K562 (cell line): ENCODE measurements around the gene SLC30A3. TPM values are rescaled to one million over a fixed set of nuclear protein-coding genes. Genes with fewer than 3 reads are reported as not detected.

Experiments
- CBX8 ChIP-seq: fragments of 200-600 bp; sonication (generic); IDR thresholded peaks from 2 replicates; pipeline ENCODE4 v1.6.1; 2012; ENCODE audit warnings: borderline replicate concordance, mixed run types, low read depth, mild to moderate bottlenecking, moderate library complexity, mixed read lengths, low read length, control low read depth, inconsistent platforms; ENCODE audit not compliant: poor library complexity, severe bottlenecking; ENCODE audit errors: extremely low read depth
- CHD1 ChIP-seq: fragments of 200-600 bp; sonication (generic); IDR thresholded peaks from one replicate; pipeline ENCODE4 v1.6.1; 2012; ENCODE audit warnings: mild to moderate bottlenecking, moderate library complexity, low read length, inconsistent platforms
- CLOCK ChIP-seq: fragments of 250-450 bp; sonication (Bioruptor Pico); IDR thresholded peaks from 2 replicates; pipeline ENCODE4 v1.4.0; 2020; ENCODE audit warnings: mild to moderate bottlenecking, moderate library complexity, borderline replicate concordance
- E4F1 ChIP-seq: fragments of 250-450 bp; sonication (Bioruptor Pico); IDR thresholded peaks from 2 replicates; pipeline ENCODE4 v1.5.0; 2021; ENCODE audit warnings: mild to moderate bottlenecking, borderline replicate concordance
- ESRRA ChIP-seq: fragments of 450-650 bp; IDR thresholded peaks from 2 replicates; pipeline ENCODE4 v1.6.1; 2014; ENCODE audit warnings: low read depth, mild to moderate bottlenecking, moderate library complexity, borderline replicate concordance
- ETS2 ChIP-seq: IDR thresholded peaks from 2 replicates; pipeline ENCODE4 v1.6.1; 2016; ENCODE audit warnings: borderline replicate concordance, missing genetic modification characterization, mild to moderate bottlenecking, moderate library complexity, missing compliant biosample characterization; ENCODE audit not compliant: poor library complexity, severe bottlenecking
- FIP1L1 ChIP-seq: fragments of 200-400 bp; formaldehyde crosslinking; IDR thresholded peaks from 2 replicates; pipeline ENCODE4 v1.6.1; 2018; ENCODE audit warnings: mild to moderate bottlenecking, low read depth, low read length; ENCODE audit not compliant: poor library complexity, severe bottlenecking
- HNRNPUL1 ChIP-seq: fragments of 200-400 bp; formaldehyde crosslinking; IDR thresholded peaks from 2 replicates; pipeline ENCODE4 v1.6.1; 2017; ENCODE audit warnings: low read length
- MAX ChIP-seq: sonication (generic); formaldehyde crosslinking; IDR thresholded peaks from 2 replicates; pipeline ENCODE4 v1.9.0; 2022; ENCODE audit warnings: mild to moderate bottlenecking, missing genetic modification reagents
- NCOA1 ChIP-seq: fragments of 450-650 bp; IDR thresholded peaks from 2 replicates; pipeline ENCODE4 v1.6.1; 2016; ENCODE audit warnings: low read depth
- POLR3A ChIP-seq: IDR thresholded peaks from 2 replicates; pipeline ENCODE4 v1.6.1; 2011; ENCODE audit warnings: borderline replicate concordance, mild to moderate bottlenecking, moderate library complexity; ENCODE audit not compliant: insufficient read length, insufficient read depth; ENCODE audit errors: extremely low read depth
- SIN3A ChIP-seq, 2 experiments: fragments of 150-350 bp in 1 of 2; IDR thresholded peaks; 2 replicates each; pipeline ENCODE4 v1.6.1; 2011 to 2016; ENCODE audit warnings: borderline replicate concordance in 2 of 2, low read depth in 2 of 2, low read length in 2 of 2, mild to moderate bottlenecking in 2 of 2, moderate library complexity in 2 of 2; ENCODE audit not compliant: control insufficient read depth in 1 of 2
- TAL1 ChIP-seq: fragments of 450-650 bp; IDR thresholded peaks from 2 replicates; pipeline ENCODE4 v1.6.1; 2016; ENCODE audit warnings: mild to moderate bottlenecking
- TCF3 ChIP-seq: sonication (generic); formaldehyde crosslinking; IDR thresholded peaks from 2 replicates; pipeline ENCODE4 v1.4.0; 2020; ENCODE audit warnings: mild to moderate bottlenecking, missing genetic modification reagents
- UBTF ChIP-seq, 2 experiments: IDR thresholded peaks; 2 replicates each; pipeline ENCODE4 v1.6.1; 2012; ENCODE audit warnings: improper control_type of control experiment in 2 of 2, low read depth in 2 of 2, low read length in 2 of 2, borderline replicate concordance in 1 of 2
- ZNF507 ChIP-seq: conservative IDR thresholded peaks from 2 replicates; pipeline ENCODE4 v1.6.1; 2017; ENCODE audit warnings: missing genetic modification characterization, missing compliant biosample characterization
- ZNF511 ChIP-seq: sonication (generic); formaldehyde crosslinking; IDR thresholded peaks from 2 replicates; pipeline ENCODE4 v1.8.0; 2022; ENCODE audit warnings: mild to moderate bottlenecking, missing genetic modification reagents
- ZNF583 ChIP-seq: fragments of 250-450 bp; sonication (Bioruptor Pico); IDR thresholded peaks from 2 replicates; pipeline ENCODE4 v1.4.0; 2020
- ZNF77 ChIP-seq: fragments of 250-450 bp; sonication (Bioruptor Pico); IDR thresholded peaks from 2 replicates; pipeline ENCODE4 v1.5.0; 2020
- ZNF785 ChIP-seq: fragments of 250-450 bp; sonication (Bioruptor Pico); IDR thresholded peaks from 2 replicates; pipeline ENCODE4 v1.4.0; 2020; ENCODE audit warnings: mild to moderate bottlenecking
- polyA plus RNA-seq, 8 experiments: library from polyadenylated mRNA; depleted of rRNA in 4 of 8; stranded (reverse) in 5 of 8; unstranded in 3 of 8; fragments of >200 nt; fragmentation: Nextera tagmentation in 2 of 8; fragmentation: Illumina TruSeq in 1 of 8; extraction: Ambion mirVana in 2 of 8; extraction: Trizol in 1 of 8; gene quantifications; 2 replicates each; pipeline versions ENCODE4 v1.2.1 to v1.2.3, GENCODE V29; 2011 to 2014; ENCODE audit warnings: inconsistent platforms in 1 of 8, missing spikeins in 1 of 8
- total RNA-seq, 7 experiments: library from RNA; depleted of rRNA in 6 of 7; stranded (reverse); fragments of >200 nt in 6 of 7; fragmentation: Illumina TruSeq in 2 of 7; extraction: Trizol in 2 of 7; gene quantifications; 2 replicates each; pipeline versions ENCODE4 v1.2.1 to v1.2.3, GENCODE V29; 2011 to 2021; ENCODE audit warnings: low replicate concordance in 1 of 7

The SLC30A3 gene
- total and polyA plus RNA-seq, 9 of the 15 experiments (the other 6 are each of a cell fraction or from before 2014, with no cell fraction given): 0.03 to 2.7 (median 0.89) TPM; not detected in 1

- no peak for TF ChIP-seq CLOCK (CRISPR knock-in tag)
- TF ChIP-seq CHD1: no peak
- 0 out of 4 replicates have a peak, but pooled peaks of 1 of the 2 experiments have one; percentile 52 for TF ChIP-seq UBTF (IDR thresholded peaks at IDR 0.05; ENCODE audit: borderline replicate concordance in 1 of 2, low read depth in 2 of 2, low read length in 2 of 2)
- peak; percentile 82 for TF ChIP-seq TAL1
- no peak for TF ChIP-seq NCOA1
- no peak for TF ChIP-seq ZNF77 (CRISPR knock-in tag)
- TF ChIP-seq ZNF507 (tag): no peak
- no peak for TF ChIP-seq HNRNPUL1
- TF ChIP-seq ZNF511: no peak
- no peak for TF ChIP-seq ZNF583 (CRISPR knock-in tag)
- TF ChIP-seq MAX (CRISPR knock-in tag): no peak
- no peak for TF ChIP-seq CBX8
- TF ChIP-seq FIP1L1: no peak
- TF ChIP-seq ETS2 (tag): no peak
- TF ChIP-seq POLR3A: no peak
- TF ChIP-seq ZNF785 (CRISPR knock-in tag): no peak
- no peak for TF ChIP-seq SIN3A (IDR thresholded peaks at IDR 0.05; ENCODE audit: borderline replicate concordance in 2 of 2, control insufficient read depth in 1 of 2, low read depth in 2 of 2, low read length in 2 of 2)
- peak; percentile 61; the same call in 1 of the 2 replicates for TF ChIP-seq ESRRA
- peak; percentile 93 for TF ChIP-seq TCF3
- no peak for TF ChIP-seq E4F1 (CRISPR knock-in tag)
Measured at GRCh38 chr2:27255187-27255586, 7.7 kb downstream of the SLC30A3 start (continued).
